Adrenal gland (tissue), 5 donors: ENCODE measurements around the gene NUCB1.

Source experiments
- CTCF ChIP-seq, 6 experiments: fragments of 450-650 bp in 4 of 6; fragments of 200-600 bp in 2 of 6; sonication (generic) in 1 of 6; IDR thresholded peaks; 1 replicate in 5 of 6; 2 replicates in 1 of 6; pipeline versions ENCODE4 v1.5.1 to v1.8.0; 2016 to 2021; ENCODE audit warnings: antibody characterized with exemption in 6 of 6, mild to moderate bottlenecking in 2 of 6, moderate library complexity in 1 of 6
- POLR2A ChIP-seq, 2 donors: fragments of 450-650 bp; IDR thresholded peaks; one replicate each; pipeline ENCODE4 v1.6.1; 2017; ENCODE audit warnings: antibody characterized with exemption in 2 of 2, mild to moderate bottlenecking in 2 of 2, moderate library complexity in 1 of 2
- donor health status: DM: no; HTN: no; CAD: no.

- TF ChIP-seq CTCF (IDR thresholded peaks at IDR 0.05) (no peak), POLR2A (IDR thresholded peaks at IDR 0.05) (no peak)
These were observed 41.0 kb upstream of the NUCB1 start for GRCh38 chr19:48858984-48859710.
